Measurements from ENCODE around the gene INPP4B.

- no peak for TF ChIP-seq CTCF (conservative IDR thresholded peaks at IDR 0.05)
- TF ChIP-seq EZH2 (IDR thresholded peaks at IDR 0.05; ENCODE audit: low read depth), result no peak
Observed at GRCh38 chr4:142832022-142832421, 14.1 kb downstream of the INPP4B start.
